ENCODE results near the gene RNF32. TPM values are rescaled to one million over a fixed set of nuclear protein-coding genes. Genes with fewer than 3 reads are reported as not detected.

The RNF32 gene
- total RNA-seq (1 to 10 TPM in 1 of 2 donors, under 1 TPM in 1; 0.59 to 1.3 TPM), polyA plus RNA-seq (under 1 TPM; 0.72 to 0.73 TPM)

GRCh38 chr7:156640257-156640948 is at the start of gene RNF32:
TSS of gene RNF32 (plus strand) at chr7:156640774. CDS start at chr7:156643878, 3,104 bp downstream.
- 2% methylated on average over 85 of the region's 85 CpGs for WGBS
- Histone ChIP-seq H3K27me3 (ENCODE audit: control insufficient read depth in 4 of 4, insufficient read depth in 4 of 4, low read length in 3 of 4) (no peaks in the 10 kb centered on the region), H3K36me3 (ENCODE audit: control insufficient read depth in 4 of 4, insufficient read depth in 3 of 4, low read depth in 1 of 4, low read length in 3 of 4) (no peaks in the 10 kb centered on the region), H3K27ac (ENCODE audit: low read depth in 1 of 2, low read length in 2 of 2) (peak within 1 kb of the TSS; percentile 59 to 75), H3K9me3 (ENCODE audit: control insufficient read depth in 4 of 4, low read length in 3 of 4) (no peaks in the 10 kb centered on the region), H3K4me1 (ENCODE audit: control insufficient read depth in 4 of 4, insufficient read depth in 4 of 4, low read length in 3 of 4) (peaks cover 4 to 15% (median 9%) of the 10 kb centered on the region in 4 donors), H3K9ac (ENCODE audit: low read depth in 1 of 2, low read length in 2 of 2) (peak within 1 kb of the TSS; percentile 50 to 73), H3K4me3 (ENCODE audit: low read depth in 1 of 3, low read length in 3 of 3) (peak within 1 kb of the TSS; percentile 91 to 96 (median 95))
- DNase-seq (ENCODE audit: low spot score), result peak; percentile 100
- TF ChIP-seq TAF1 (conservative IDR thresholded peaks at IDR 0.05), result no peak
- no peak for TF ChIP-seq HNF4G (IDR thresholded peaks at IDR 0.05)
- no peak for TF ChIP-seq YY1 (IDR thresholded peaks at IDR 0.05)
- no peak for TF ChIP-seq JUND (IDR thresholded peaks at IDR 0.05)
- no peak for TF ChIP-seq FOXA2 (IDR thresholded peaks at IDR 0.05)
- no peak for TF ChIP-seq NR2F2 (IDR thresholded peaks at IDR 0.05)
- TF ChIP-seq, protein P1, sequence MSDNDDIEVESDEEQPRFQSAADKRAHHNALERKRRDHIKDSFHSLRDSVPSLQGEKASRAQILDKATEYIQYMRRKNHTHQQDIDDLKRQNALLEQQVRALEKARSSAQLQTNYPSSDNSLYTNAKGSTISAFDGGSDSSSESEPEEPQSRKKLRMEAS (IDR thresholded peaks at IDR 0.05), result peak; percentile 32
- TF ChIP-seq, protein P2, sequence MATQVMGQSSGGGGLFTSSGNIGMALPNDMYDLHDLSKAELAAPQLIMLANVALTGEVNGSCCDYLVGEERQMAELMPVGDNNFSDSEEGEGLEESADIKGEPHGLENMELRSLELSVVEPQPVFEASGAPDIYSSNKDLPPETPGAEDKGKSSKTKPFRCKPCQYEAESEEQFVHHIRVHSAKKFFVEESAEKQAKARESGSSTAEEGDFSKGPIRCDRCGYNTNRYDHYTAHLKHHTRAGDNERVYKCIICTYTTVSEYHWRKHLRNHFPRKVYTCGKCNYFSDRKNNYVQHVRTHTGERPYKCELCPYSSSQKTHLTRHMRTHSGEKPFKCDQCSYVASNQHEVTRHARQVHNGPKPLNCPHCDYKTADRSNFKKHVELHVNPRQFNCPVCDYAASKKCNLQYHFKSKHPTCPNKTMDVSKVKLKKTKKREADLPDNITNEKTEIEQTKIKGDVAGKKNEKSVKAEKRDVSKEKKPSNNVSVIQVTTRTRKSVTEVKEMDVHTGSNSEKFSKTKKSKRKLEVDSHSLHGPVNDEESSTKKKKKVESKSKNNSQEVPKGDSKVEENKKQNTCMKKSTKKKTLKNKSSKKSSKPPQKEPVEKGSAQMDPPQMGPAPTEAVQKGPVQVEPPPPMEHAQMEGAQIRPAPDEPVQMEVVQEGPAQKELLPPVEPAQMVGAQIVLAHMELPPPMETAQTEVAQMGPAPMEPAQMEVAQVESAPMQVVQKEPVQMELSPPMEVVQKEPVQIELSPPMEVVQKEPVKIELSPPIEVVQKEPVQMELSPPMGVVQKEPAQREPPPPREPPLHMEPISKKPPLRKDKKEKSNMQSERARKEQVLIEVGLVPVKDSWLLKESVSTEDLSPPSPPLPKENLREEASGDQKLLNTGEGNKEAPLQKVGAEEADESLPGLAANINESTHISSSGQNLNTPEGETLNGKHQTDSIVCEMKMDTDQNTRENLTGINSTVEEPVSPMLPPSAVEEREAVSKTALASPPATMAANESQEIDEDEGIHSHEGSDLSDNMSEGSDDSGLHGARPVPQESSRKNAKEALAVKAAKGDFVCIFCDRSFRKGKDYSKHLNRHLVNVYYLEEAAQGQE (IDR thresholded peaks at IDR 0.05), result peak; percentile 32
- TF ChIP-seq GABPA (IDR thresholded peaks at IDR 0.05 in 1 of 2, conservative IDR thresholded peaks at IDR 0.05 in 1 of 2), result peak in 1 of 2 donors; percentile 12
- TF ChIP-seq ATF3 (IDR thresholded peaks at IDR 0.05), result no peak
- TF ChIP-seq ZBTB33 (IDR thresholded peaks at IDR 0.05), result no peak
- peak in 1 of 2 donors; percentile 84 for TF ChIP-seq EGR1 (IDR thresholded peaks at IDR 0.05; ENCODE audit: low read depth in 2 of 2)
- no peak for TF ChIP-seq RAD21 (IDR thresholded peaks at IDR 0.05)

GRCh38 chr7:156592155-156592884 is 48.3 kb upstream of the RNF32 start:
- no peaks in the 10 kb centered on the region for H3K36me3 ChIP-seq (ENCODE audit: control insufficient read depth in 4 of 4, insufficient read depth in 3 of 4, low read depth in 1 of 4, low read length in 3 of 4)
- H3K27me3 ChIP-seq (ENCODE audit: control insufficient read depth in 4 of 4, insufficient read depth in 4 of 4, low read length in 3 of 4), result no peaks in the 10 kb centered on the region
- no peak overlapping the region for H3K27ac ChIP-seq (ENCODE audit: low read depth in 1 of 2, low read length in 2 of 2)
- DNase-seq (ENCODE audit: low spot score), result no peak
- peaks cover 0 to 11% (median 5%) of the 10 kb centered on the region in 4 donors for H3K4me1 ChIP-seq (ENCODE audit: control insufficient read depth in 4 of 4, insufficient read depth in 4 of 4, low read length in 3 of 4)
- no peak overlapping the region for H3K9ac ChIP-seq (ENCODE audit: low read depth in 1 of 2, low read length in 2 of 2)
- no peak overlapping the region for H3K4me3 ChIP-seq (ENCODE audit: low read depth in 1 of 3, low read length in 3 of 3)
- no peaks in the 10 kb centered on the region for H3K9me3 ChIP-seq (ENCODE audit: control insufficient read depth in 4 of 4, low read length in 3 of 4)
- 95% methylated on average over 4 of the region's 4 CpGs for WGBS
- TF ChIP-seq ATF3 (IDR thresholded peaks at IDR 0.05) (no peak), TAF1 (conservative IDR thresholded peaks at IDR 0.05) (no peak), NR2F2 (IDR thresholded peaks at IDR 0.05) (no peak), HNF4A (conservative IDR thresholded peaks at IDR 0.05) (no peak), ZBTB33 (IDR thresholded peaks at IDR 0.05) (no peak), RXRA (IDR thresholded peaks at IDR 0.05) (no peak), FOXA2 (IDR thresholded peaks at IDR 0.05) (no peak), JUND (IDR thresholded peaks at IDR 0.05) (no peak), RAD21 (IDR thresholded peaks at IDR 0.05) (no peak), GABPA (IDR thresholded peaks at IDR 0.05 in 1 of 2, conservative IDR thresholded peaks at IDR 0.05 in 1 of 2) (no peak), EGR1 (IDR thresholded peaks at IDR 0.05; ENCODE audit: low read depth in 2 of 2) (no peak), SP1 (IDR thresholded peaks at IDR 0.05) (no peak), HNF4G (IDR thresholded peaks at IDR 0.05) (no peak)
- TF ChIP-seq, protein P2 (IDR thresholded peaks at IDR 0.05), result no peak
